Mesothelial cell of epicardium (in vitro differentiated cells): ENCODE data around the gene CALD1. TPM values are rescaled to one million over a fixed set of nuclear protein-coding genes. Genes with fewer than 3 reads are reported as not detected.
A peak's percentile ranks its signal among the peaks of the same experiment; 100 is the strongest.

Source experiments
- DNase-seq, 2 experiments: peaks; one replicate each; pipeline ENCODE4 v3.0.0; 2021; ENCODE audit warnings: low spot score in 2 of 2; ENCODE audit not compliant: unreplicated experiment in 2 of 2
- H3K27ac Mint-ChIP-seq: 2 replicates; pipeline ENCODE4 v1.8.0; 2021; ENCODE audit warnings: mixed read lengths
- H3K27me3 Mint-ChIP-seq: 2 replicates; pipeline ENCODE4 v1.8.0; 2021; ENCODE audit warnings: low read depth, mixed read lengths
- H3K36me3 Mint-ChIP-seq: 2 replicates; pipeline ENCODE4 v1.8.0; 2021; ENCODE audit warnings: mixed read lengths
- H3K4me1 Mint-ChIP-seq: 2 replicates; pipeline ENCODE4 v1.8.0; 2021; ENCODE audit warnings: mixed read lengths
- H3K4me3 Mint-ChIP-seq: 2 replicates; pipeline ENCODE4 v1.8.0; 2021; ENCODE audit warnings: mild to moderate bottlenecking, moderate library complexity, mixed read lengths
- H3K9me3 Mint-ChIP-seq: 2 replicates; pipeline ENCODE4 v1.8.0; 2021; ENCODE audit warnings: mixed read lengths
- total RNA-seq: library from RNA; stranded (reverse); gene quantifications from 3 replicates; pipeline ENCODE4 v1.2.1, GENCODE V29; 2021
- TF ChIP-seq, protein P1 (sequence below): fragments of 200-600 bp; sonication (generic); IDR thresholded peaks from one replicate; pipeline ENCODE4 v1.5.0; 2021; ENCODE audit warnings: antibody characterized with exemption; ENCODE audit not compliant: unreplicated experiment

Gene CALD1
- total RNA-seq, 1 donor from 2014 or later = 191 TPM

DNA sequence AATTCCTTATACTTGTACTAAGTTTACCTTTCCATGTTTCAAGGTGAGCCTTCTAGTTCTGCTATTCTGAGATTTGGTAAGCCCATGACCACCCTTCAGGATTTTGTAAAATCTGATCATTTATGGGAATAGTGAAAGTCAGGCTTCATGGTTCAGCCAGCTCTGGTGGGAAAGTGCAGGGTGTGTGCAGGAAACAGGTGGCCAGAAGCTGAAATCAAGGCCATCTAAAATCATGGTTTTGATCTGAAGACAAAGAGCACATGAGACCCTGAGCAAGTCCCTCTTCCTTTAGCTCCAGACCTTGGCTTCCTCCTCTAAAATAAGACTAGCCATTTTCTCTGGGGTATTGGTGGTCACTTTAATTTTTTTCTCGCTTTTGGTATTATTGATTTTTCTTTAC lies 91.3 kb downstream of the CALD1 start:
- TF ChIP-seq, protein P1, sequence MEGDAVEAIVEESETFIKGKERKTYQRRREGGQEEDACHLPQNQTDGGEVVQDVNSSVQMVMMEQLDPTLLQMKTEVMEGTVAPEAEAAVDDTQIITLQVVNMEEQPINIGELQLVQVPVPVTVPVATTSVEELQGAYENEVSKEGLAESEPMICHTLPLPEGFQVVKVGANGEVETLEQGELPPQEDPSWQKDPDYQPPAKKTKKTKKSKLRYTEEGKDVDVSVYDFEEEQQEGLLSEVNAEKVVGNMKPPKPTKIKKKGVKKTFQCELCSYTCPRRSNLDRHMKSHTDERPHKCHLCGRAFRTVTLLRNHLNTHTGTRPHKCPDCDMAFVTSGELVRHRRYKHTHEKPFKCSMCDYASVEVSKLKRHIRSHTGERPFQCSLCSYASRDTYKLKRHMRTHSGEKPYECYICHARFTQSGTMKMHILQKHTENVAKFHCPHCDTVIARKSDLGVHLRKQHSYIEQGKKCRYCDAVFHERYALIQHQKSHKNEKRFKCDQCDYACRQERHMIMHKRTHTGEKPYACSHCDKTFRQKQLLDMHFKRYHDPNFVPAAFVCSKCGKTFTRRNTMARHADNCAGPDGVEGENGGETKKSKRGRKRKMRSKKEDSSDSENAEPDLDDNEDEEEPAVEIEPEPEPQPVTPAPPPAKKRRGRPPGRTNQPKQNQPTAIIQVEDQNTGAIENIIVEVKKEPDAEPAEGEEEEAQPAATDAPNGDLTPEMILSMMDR = no peak
- H3K27me3 Mint-ChIP-seq = no peaks in the 10 kb centered on the region
- no peak overlapping the region for H3K4me3 Mint-ChIP-seq
- H3K4me1 Mint-ChIP-seq = peaks cover 35% of the 10 kb centered on the region
- H3K27ac Mint-ChIP-seq = no peak overlapping the region
- no peak for DNase-seq
- no peaks in the 10 kb centered on the region for H3K9me3 Mint-ChIP-seq
- H3K36me3 Mint-ChIP-seq = peaks cover 28% of the 10 kb centered on the region

DNA sequence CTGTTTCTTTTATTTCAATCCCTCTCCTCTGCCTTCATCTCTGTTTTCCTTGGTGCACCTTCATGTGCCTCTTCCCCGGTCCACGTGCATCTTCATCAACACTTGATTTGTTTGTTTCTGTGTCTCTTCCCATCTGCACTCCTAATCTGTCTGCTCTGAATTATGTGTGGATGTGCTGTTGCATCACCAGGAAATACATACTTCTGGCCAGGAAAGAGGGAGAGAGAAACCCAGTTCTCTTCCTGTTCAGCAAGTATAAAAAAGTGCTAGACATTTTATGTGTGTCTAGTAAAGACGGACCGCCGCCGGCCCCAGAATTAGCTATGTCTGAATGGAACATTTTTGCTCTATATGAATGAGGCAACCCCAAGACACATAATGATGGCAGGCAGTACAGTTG lies 93.8 kb downstream of the CALD1 start:
- H3K27me3 Mint-ChIP-seq = no peaks in the 10 kb centered on the region
- TF ChIP-seq, protein P1 = no peak
- H3K4me3 Mint-ChIP-seq = no peak overlapping the region
- no peak for DNase-seq
- H3K27ac Mint-ChIP-seq = peak overlapping the region; percentile 11
- peaks cover 24% of the 10 kb centered on the region for H3K36me3 Mint-ChIP-seq
- peaks cover 21% of the 10 kb centered on the region for H3K4me1 Mint-ChIP-seq
- H3K9me3 Mint-ChIP-seq = no peaks in the 10 kb centered on the region

DNA sequence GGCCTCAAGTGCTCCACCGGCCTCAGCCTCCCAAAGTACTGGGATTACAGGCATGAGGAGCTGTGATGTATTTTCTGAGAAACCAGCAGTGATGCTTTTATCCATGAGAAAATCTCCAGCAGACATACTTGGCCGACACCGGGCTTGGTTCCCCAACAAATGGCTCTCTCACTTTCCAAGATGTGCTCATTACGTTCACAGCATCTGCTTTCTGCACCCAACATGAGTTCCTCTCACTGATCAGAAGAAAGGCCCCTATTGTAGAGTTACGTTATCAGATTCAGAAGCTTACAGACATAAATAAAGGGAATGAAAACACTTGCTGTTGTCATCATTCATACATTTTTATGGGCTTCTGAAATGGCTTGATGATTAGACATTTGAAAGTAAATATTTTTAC lies 95.0 kb downstream of the CALD1 start:
- no peak for DNase-seq
- Mint-ChIP-seq H3K36me3 (peaks cover 14% of the 10 kb centered on the region), H3K4me1 (peaks cover 21% of the 10 kb centered on the region), H3K9me3 (no peaks in the 10 kb centered on the region), H3K27me3 (no peaks in the 10 kb centered on the region), H3K4me3 (no peak overlapping the region), H3K27ac (peak overlapping the region; percentile 55)
- TF ChIP-seq, protein P1 = no peak

DNA sequence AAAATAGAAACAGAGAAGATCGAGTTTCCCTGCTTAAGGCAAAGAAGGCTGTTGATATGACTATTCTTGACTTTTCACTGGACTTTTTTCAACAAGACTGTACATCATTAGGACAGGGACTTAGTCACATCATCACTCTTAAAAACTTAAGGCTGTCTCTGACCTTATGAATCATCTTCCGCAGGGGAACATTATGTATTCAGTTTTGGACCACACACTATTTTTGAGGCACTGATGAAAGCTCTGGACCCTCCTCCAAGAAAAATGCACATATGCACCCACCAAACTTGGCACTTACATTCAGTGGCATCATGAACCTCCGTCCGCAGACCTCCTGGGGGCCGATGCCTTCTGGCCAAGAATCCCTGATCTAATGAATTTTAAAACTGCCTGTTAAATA lies 96.4 kb downstream of the CALD1 start:
- DNase-seq = no peak
- Mint-ChIP-seq H3K4me3 (no peak overlapping the region), H3K4me1 (peaks cover 21% of the 10 kb centered on the region), H3K9me3 (no peaks in the 10 kb centered on the region), H3K27me3 (no peaks in the 10 kb centered on the region), H3K36me3 (peaks cover 7% of the 10 kb centered on the region), H3K27ac (no peak overlapping the region)
- TF ChIP-seq, protein P1 = no peak

DNA sequence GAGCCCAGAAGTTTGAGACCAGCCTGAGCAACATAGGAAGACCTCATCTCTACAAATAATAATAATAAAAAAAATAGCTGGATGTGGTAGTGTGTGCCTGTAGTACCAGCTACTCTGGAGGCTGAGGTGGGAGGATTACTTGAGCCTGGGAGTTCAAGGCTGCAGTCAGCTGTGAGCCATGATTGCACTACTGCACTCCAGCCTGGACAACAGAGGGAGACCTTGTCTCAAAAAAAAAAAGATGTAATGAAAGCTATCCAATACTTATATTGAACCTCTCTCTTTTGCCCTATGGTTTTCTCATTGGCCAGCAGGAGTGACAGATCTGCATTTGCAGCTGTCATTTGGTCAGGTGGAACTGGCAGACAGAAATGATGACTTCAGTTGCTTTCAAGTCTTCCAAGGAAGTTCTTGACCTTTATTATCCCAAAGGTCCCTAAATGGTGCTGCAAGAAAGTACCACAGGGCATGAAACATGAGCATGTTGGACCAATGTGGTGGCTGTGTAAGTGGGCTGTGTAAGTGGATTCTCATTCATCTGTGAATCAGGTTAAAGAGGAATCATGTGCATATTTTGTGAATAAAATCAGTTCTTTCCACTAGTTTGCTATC lies 99.4 kb downstream of the CALD1 start:
- H3K27me3 Mint-ChIP-seq = no peaks in the 10 kb centered on the region
- H3K4me1 Mint-ChIP-seq = peaks cover 24% of the 10 kb centered on the region

More for the DNA sequence above, 99.4 kb downstream of the CALD1 start:
- Mint-ChIP-seq H3K36me3 (peaks cover 4% of the 10 kb centered on the region), H3K27ac (no peak overlapping the region), H3K4me3 (no peak overlapping the region), H3K9me3 (no peaks in the 10 kb centered on the region)
- DNase-seq = no peak
- TF ChIP-seq, protein P1 = no peak
